Embryonic facial prominence (tissue), 1 donor: ENCODE results near the gene IDE.
"Not testable (repeated sequence)": the region's sequence is repeated elsewhere in the genome, so short reads cannot be mapped to it uniquely, and the experiment has no call there.

ENCODE experiments used
- DNase-seq: peaks from one replicate; pipeline ENCODE4 v3.0.0-alpha.2; 2016; ENCODE audit errors: extremely low spot score

The IDE gene

DNA sequence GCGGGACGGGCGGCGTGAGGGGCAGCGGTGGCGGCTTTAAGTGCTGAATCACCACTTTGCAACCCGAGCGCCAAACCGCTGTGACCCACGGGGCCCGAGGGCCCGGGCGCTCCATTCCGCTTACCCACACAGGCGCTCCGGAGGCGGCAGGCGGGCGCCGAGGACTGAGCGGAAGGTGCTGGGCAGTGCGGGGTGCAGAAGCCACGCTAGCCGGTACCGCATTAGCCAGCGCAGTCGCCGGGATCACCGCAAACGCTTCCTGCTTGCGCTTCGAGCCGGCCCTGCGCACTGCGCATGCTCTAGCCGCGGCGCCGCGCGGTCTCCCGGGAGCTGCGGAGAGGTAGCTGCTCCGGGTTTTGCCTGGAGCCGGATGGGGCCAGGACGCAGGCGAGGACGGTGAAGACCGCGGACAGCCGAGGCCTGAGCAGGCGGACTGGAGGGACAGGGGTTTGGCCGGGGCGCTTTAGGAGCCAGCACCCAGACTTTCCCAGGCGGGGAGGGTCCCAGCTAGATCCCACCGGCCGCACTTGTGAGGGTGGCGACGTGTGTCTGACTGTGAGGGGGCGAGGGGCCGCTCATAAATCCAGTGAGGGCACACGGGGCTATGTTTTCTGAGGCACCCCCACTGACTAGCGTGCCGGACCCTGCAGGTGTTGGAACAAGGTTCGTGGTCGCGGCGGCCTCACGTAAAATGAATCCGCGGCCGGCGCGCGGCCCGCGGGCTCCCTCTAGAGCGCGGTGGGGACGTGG is at the start of gene IDE:
TSS of gene IDE (minus strand) at position 296 of the 750 bp plus-strand sequence. CDS start at position 222, 74 bp downstream.
- peak; percentile 27 for DNase-seq

DNA sequence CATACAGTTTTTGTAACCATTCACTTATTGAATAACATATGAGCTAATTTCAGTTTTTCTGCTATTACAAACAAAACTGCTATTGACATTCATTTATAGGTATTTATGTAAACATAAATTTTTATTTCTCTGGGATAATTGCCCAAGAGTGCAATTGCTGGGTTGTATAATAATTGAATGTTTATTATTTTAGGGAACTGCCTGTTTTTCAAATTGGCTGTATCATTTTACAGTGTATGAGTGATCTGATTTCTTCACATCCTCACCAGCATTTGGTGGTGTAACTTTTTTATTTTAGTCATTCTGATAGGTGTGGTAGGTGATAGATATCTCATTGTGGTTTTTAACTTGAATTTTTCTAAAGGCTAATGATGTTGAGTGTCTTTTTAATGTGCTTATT is 45.5 kb upstream of the IDE start:
- DNase-seq: no peak

DNA sequence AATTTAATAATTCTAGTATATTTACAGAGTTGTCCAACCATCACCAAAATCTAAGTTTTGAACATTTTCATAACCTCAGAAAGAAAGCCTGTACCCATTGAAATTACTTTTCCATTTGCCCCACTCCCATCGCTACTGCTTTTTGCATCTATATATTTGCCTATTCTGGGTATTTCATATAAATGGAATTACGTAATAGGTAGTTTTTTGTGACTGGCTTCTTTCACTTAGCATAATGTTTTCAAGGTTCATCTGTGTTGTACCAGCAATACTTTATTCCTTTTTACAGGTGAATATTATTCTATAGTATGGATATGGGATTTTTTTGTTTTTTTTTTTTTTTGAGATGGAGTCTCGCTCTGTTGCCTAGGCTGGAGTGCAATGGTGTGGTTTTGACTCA is 41.6 kb upstream of the IDE start:
- no peak for DNase-seq

DNA sequence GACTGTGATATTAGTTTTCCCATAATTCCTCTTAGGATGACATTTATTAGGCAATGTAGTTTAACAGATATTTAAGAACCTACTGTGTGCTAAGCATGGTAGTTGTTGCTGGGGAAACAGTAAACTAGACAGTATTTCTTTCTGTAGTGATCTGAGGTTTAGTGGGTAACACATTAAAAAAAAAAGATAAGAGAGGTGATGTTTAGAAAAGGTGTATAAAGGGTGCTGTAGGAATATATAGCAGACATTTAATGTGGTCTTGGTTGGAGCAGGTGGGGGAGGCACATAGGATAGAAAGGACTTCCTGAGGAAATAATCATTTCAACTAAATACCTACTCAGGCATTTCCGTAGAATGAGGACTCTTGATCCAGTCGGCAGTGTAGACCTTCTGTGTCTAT is 30.9 kb upstream of the IDE start:
- DNase-seq: no peak

DNA sequence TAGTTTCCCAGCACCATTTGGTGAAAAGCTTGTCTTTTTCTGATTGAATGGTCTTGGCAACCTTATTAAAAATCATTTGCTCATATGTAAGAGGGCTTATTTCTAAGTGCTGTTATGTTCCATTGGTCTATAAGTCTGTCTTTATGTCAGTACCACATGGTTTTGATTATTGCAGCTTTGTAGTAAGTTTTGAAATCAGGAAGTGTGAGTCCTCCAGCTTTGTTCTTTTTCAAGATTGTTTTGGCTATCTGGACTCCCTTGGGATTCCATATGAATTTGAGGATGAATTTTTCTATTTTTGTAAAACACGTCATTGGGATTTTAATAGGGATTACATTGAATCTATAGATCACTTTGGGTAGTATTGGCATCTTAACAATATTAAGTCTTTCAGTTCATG is 24.4 kb upstream of the IDE start:
- DNase-seq: no peak

DNA sequence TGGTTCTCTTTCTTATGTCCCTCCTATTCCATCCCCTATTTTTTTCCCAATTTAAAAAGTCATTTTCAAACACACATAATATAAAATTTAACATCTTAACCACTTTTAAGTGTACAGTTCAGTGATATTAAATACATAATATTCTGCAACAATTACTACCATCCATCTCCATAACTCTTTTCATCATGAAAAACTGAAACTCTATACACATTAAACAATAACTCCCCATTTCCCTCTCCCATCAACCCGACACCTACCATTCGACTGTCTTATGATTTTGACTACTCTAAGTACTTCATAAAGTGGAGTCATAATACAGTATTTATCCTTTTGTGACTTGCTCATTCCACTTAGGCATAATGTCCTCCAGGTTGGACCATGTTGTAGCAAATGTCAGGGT is 21.6 kb upstream of the IDE start:
- DNase-seq: no peak

DNA sequence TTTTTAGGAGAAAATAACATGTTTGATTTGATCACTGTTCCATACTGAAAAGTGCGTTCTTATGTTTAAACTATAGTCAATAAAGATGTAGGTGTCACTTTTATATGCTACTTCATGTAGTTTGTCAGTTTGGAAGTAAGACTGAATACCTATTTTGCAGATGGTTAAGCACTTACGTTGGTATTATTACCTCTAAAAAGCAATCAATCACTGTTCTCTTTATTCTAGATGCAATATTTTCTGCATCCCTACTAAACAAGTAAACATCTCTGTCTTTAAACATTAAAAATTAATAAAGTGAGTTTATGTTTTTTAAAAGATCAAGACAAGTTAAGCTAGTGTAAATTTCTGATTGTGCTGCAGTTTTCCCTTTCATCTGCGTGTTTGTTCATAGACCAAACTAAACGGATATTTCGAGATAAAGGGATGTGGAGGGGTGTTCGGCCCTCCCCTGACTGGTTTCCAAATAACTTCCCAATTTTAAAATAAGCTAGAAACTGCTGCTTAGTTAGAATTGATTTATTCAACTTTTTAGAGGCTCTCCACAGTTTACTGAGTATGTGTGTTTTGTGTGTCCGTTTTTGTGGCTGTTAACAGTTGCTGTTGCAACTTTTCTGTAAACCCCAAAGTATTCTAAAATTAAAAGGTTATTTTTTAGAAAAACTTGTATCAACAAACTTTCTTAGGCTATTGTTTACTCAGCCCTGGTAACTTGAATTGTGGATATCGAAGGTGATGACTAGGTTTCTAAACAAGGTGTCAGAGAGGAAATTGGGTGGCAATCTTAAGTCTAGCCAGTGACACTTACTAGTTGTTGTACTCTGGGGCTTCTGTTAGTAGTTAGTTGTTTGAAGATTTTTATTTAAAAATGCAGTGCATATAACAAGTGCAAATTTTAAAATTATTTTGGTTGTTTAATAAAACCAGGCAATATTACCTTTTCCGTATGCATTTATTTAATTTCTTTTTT is 20.0 kb upstream of the IDE start:
- DNase-seq: no peak

DNA sequence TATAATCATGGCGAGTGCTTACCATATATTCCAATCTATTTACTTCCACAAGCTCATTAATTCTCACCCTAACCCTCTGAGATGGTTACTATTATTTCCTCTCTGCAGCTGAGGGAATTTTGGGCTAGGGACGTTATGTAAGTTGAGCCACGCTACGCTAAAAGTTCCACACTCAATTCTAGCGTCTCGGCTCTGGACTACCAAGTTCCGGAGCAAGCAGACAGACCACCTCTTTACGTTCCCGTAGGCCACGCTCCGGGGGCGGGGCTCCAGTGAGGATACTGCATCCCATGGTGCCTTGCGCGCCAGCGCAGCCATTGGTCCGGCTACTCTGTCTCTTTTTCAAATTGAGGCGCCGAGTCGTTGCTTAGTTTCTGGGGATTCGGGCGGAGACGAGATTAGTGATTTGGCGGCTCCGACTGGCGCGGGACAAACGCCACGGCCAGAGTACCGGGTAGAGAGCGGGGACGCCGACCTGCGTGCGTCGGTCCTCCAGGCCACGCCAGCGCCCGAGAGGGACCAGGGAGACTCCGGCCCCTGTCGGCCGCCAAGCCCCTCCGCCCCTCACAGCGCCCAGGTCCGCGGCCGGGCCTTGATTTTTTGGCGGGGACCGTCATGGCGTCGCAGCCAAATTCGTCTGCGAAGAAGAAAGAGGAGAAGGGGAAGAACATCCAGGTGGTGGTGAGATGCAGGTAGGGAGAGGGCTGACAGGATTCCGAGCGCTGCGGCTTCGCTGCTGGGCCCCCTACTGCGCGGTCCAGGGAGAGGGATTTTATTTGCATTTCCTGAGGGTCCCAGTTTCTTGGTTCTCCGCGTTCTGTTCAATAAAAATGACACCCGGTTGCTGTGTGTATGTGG is 19.1 kb upstream of the IDE start, which contains the start of gene KIF11:
TSS of gene KIF11 (plus strand) at position 370 of the 858 bp plus-strand sequence. CDS start at position 616, 246 bp downstream.
- peak; percentile 92 for DNase-seq

DNA sequence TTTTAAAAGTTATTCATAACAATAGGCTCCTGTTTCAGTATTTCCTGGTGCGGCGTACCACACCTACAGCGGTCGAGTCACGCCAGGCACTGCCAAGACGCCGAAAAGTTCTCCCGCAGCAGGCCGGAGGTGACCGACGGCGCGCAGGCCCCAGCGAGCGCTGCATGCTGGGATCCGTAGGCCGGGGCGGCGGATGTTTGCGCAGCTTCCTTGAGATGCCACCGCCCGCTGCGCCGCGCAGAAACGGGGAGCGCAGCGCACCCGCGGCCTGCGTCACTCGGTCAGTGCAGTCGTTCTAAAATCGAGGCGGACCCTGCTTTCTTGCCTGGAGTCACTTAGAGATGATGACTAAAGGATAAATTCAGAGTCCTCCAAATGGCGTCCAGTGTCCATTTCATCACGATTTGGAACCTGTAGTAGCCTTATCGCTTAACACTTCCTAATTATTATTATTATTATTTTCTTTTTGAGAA is 17.7 kb upstream of the IDE start:
- peak; percentile 78 for DNase-seq

DNA sequence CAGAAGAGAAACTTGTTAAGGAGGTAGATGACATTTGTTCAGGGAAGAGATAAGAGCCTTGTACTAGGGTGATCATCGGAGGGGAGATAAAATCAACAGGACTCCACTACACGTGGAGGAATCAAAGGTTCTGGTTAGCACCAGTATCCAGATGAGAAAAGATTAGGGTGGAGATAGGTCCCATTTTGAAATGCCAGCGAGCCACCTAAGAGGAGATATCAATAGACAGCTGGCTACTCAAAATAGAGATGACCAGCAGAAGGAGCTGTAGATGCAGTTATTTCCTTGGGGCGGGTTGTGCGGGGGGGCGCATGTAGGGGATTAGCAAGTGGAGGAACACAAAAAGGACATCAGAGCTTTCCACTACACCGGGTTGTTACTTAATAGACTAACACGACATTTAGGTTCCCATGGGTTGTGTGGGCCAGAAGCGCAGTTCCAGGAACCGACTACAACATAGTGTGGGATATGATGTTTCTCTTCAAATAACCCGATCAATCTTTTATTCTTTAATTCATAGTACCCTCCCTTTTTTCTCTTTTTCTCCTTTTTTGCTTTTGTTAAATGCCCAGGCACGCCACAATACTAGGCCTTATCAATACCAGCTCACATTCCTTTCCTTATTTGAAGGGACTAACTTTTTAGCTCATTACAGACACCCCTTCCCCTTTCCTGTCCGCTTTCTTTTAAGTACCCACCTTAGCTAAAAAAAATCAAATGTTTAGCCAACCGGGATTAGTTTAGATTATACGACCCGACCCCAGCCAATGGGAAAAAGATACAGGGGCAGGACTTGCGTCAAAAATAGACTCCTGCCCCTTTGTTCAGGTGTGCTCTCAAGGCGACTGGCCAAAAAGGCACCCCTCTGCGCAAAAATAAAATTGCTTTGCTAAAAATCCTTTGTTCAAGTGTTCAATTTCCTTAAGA is 17.0 kb upstream of the IDE start:
- DNase-seq: no peak

DNA sequence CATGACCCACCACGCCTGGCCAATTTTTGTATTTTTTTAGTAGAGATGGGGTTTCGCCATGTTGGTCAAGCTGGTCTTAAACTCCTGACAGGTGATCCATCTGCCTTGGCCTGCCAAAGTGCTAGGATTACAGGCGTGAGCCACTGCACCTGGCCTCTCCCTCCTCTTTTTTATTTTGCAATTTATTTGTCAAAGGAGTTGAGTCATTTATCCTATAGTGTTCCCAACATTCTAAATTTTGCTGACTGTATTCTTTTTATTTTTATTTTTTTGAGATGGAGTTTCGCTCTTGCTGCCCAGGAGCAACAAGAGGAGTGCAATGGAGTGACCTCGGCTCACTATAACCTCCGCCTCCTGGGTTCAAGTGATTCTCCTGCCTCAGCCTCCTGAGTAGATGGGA is 8.5 kb upstream of the IDE start:
- not testable (repeated sequence) for DNase-seq

DNA sequence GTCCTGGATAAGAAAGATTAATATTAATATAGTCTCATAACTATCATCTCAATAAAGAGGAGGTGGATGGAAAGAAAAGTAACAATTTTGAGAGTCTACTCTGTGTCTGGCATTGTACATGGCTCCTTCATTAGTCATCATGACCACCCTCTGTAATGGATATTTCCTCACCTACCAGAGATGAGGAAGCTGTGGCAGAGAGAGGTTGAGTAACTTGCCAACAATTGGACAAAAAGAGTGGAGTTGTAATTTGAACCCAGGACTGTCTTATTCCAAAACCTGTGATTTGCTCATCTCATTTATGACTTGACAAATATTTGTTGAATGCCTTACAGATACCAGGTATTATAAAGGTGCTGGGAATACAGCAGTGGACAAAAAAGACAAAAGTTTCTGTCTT is 2.1 kb upstream of the IDE start:
- DNase-seq: no peak

DNA sequence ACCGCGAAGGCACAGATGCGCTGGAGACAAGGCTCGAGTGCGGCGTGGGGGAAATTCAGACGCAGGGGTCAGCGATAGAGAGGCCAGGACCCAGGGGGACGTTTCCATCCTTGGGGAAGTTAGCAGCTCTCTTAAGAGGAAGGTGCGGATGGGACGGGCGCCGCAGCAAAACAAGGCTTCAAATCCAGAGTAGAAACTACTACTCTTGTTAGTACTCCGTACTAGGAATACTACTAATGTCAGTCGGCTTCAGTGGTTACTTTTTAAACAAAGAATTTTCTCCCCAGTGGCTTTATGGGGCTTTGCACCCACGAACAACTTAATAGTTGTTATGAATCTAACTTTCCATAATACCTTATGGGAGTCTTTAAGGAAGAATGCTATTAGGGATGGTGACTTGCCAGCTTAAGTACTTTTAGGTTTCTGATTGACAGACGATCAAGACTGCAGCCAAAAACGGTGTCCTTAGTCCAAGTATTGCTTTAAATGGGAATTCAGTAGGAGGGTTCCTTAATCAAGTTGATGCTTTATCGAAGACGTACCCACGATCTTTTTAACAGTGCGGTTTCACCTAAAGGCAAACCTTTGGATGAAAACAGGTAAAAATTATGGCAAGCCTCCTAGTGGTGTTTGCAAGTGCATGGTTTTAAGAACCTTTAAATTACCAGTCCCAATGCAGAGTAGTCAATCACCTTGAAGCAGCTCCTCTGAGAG is 812 bp upstream of the IDE start:
- peak; percentile 35 for DNase-seq

DNA sequence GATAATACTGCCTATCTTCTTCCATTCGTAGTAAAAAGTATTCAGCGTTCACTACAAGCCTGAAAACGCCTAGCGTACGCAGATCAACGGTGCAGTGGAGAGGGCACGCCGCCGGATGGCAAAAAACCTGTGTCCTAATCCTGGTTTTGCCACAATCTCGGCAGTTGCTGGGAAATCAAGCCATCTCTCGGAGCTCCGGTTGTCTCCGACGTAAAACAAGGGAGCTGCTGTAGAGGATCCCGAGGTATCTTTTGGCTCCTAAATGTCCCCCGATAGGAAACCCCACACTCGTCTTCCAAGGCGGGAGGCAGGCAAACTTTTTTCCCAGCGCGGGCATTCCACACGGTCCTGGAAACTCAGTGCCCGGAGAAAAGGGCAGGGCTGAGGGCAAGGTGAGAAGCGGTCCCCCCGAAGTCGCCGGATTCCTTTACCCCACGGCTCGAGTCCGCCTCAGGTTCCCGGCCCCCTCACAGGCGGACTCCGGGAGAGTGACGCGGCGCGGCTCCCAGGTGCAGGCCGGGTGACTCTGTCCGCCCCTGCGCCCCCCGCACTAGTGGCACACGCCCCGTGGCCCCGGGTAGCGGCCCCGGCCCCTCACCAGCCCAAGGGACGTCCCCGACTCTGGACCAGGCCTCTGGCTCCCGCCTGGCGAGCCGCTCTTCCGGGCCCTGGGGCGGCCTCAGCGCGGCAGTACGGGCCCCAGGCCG is 649 bp downstream of the IDE start:
- DNase-seq: no peak

DNA sequence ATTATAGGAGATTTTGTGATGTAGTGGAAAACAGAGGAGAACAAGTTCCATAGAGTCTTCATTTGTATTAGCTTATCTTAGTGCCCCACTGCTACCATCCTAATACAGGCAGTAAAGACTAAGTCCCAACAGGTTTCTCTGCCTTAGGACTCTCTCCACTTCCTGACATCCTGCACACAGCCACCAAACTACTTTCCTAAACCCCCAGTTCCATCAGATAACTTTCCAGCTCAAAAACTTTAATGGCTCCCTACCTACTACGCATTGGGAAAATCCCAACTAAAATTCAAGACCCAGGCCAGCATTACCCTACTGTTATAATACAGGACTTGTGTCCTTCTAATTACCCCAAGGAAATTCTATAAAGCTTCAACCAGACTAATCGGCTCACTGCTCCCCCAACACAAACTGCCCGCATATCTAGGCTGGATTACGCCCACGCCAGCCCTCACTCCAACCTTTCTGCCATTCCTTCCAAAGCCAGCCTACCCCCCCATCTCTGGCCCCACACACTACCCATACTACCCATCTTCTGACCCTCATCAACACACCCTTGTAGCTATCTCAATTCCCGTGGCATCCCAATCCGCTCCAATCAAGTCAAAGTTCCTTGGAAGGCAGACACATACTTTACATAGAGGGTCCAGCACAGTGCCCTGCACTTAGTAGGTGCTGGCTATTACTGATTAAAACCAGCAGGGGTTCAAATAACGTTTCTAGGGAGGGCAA is 1.4 kb downstream of the IDE start:
- no peak for DNase-seq

DNA sequence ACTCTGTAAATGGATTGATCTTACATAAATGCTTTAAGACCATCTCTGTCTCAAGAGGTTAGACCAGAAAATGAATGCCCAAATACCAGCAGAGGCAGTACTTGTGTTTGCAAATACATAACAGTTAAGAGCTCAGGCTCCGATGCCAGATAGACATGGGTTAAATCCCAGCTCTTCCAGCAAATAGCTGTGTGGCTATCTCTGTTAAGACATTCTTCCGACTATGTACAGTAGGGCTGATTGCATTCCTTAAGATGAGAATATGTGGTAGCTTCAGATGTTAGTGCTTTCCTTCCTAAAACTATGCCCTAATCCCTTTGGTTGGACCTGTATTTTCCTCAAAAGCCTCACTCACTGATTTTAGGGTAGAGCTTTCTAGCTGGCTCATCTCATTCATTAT is 2.2 kb downstream of the IDE start:
- DNase-seq: no peak

DNA sequence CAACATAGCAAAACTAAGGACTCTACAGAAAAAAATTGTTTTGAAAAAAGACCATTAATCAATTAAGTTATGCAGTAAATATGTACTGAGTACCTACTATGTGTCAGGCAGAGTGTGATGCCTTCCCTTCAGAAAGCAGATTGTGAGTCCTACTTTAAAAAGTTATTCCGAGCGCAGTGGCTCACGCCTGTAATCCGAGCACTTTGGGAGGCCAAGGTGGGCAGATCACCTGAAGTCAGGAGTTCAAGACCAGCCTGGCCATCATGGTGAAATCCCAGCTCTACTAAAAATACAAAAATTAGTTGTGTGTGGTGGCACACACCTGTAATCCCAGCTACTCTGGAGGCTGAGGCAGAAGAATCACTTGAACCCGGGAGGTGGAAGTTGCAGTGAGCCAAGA is 4.2 kb downstream of the IDE start:
- DNase-seq: not testable (repeated sequence)

DNA sequence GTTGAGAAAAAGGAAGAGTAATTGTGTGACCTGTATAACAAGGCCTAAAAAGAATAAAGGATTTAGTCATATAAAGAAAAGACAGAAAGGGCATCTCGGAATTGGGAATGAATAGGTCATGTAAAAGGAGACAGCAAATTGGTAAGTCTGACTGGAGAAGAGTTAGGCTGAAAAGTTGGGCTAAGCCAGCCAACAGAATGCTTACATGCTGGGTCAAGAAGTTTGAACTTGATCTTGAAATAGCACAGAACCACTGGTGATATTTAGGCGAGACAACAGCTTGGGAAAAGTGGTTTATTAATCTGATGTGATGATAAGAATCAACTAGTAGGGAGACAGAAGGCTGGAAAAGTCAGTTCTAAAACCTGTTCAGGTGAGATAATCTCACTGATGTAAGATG is 4.8 kb downstream of the IDE start:
- no peak for DNase-seq
